Measurements from ENCODE around the gene ADK.

GRCh38 chr10:74117738-74118137, 33.3 kb upstream of the ADK start:
- TF ChIP-seq CTCF (IDR thresholded peaks at IDR 0.05): no peak
- no peak for TF ChIP-seq POLR2A (IDR thresholded peaks at IDR 0.05)

Data from thyroid gland (tissue), 4 donors.